ENCODE data around the gene VCAN. TPM values are rescaled to one million over a fixed set of nuclear protein-coding genes. Genes with fewer than 3 reads are reported as not detected.

The VCAN gene
- total RNA-seq, 2 donors from 2014 or later = 0.14 to 0.51 TPM

DNA sequence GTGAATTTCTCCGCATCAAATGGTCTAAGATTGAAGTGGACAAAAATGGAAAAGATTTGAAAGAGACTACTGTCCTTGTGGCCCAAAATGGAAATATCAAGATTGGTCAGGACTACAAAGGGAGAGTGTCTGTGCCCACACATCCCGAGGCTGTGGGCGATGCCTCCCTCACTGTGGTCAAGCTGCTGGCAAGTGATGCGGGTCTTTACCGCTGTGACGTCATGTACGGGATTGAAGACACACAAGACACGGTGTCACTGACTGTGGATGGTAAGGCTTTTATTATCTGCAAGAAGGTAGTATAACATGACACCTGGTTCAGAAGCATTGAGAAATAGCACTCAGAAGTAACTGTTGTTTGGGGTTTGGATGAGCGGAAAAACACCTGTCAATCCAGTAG is 18.7 kb downstream of the VCAN start:
- H3K4me3 Mint-ChIP-seq = no peak overlapping the region
- H3K9me3 Mint-ChIP-seq = no peaks in the 10 kb centered on the region

GRCh38 chr5:83492331-83492730 is 20.8 kb downstream of the VCAN start:
- Mint-ChIP-seq H3K36me3 (ENCODE audit: insufficient read depth in 2 of 2) (no peaks in the 10 kb centered on the region), H3K4me3 (no peak overlapping the region), H3K27me3 (ENCODE audit: low read depth) (peaks cover 5% of the 10 kb centered on the region), H3K4me1 (ENCODE audit: low read depth) (no peaks in the 10 kb centered on the region), H3K9me3 (no peaks in the 10 kb centered on the region), H3K27ac (no peak overlapping the region)
- ATAC-seq (replicated peaks in 1 of 2) (no peak), DNase-seq (no peak)

More for the DNA sequence above, 18.7 kb downstream of the VCAN start:
- Mint-ChIP-seq H3K27ac (no peak overlapping the region), H3K27me3 (ENCODE audit: low read depth) (peaks cover 10% of the 10 kb centered on the region), H3K4me1 (ENCODE audit: low read depth) (no peaks in the 10 kb centered on the region), H3K36me3 (ENCODE audit: insufficient read depth in 2 of 2) (no peaks in the 10 kb centered on the region)
- no peak for ATAC-seq (replicated peaks in 1 of 2)
- no peak for DNase-seq

GRCh38 chr5:83493644-83494043 is 22.1 kb downstream of the VCAN start:
- no peaks in the 10 kb centered on the region for H3K36me3 Mint-ChIP-seq (ENCODE audit: insufficient read depth in 2 of 2)

GRCh38 chr5:83494087-83494620 is 22.6 kb downstream of the VCAN start:
- Mint-ChIP-seq H3K9me3 (no peaks in the 10 kb centered on the region), H3K4me1 (ENCODE audit: low read depth) (peaks cover 9% of the 10 kb centered on the region), H3K4me3 (no peak overlapping the region), H3K27ac (no peak overlapping the region), H3K27me3 (ENCODE audit: low read depth) (peaks cover 5% of the 10 kb centered on the region), H3K36me3 (ENCODE audit: insufficient read depth in 2 of 2) (no peaks in the 10 kb centered on the region)
- DNase-seq = no peak
- no peak for ATAC-seq (replicated peaks in 1 of 2)

More at GRCh38 chr5:83493644-83494043, 22.1 kb downstream of the VCAN start:
- Mint-ChIP-seq H3K4me3 (no peak overlapping the region), H3K4me1 (ENCODE audit: low read depth) (peaks cover 5% of the 10 kb centered on the region), H3K27me3 (ENCODE audit: low read depth) (peaks cover 5% of the 10 kb centered on the region), H3K27ac (no peak overlapping the region), H3K9me3 (no peaks in the 10 kb centered on the region)
- ATAC-seq (replicated peaks in 1 of 2) (no peak), DNase-seq (no peak)

DNA sequence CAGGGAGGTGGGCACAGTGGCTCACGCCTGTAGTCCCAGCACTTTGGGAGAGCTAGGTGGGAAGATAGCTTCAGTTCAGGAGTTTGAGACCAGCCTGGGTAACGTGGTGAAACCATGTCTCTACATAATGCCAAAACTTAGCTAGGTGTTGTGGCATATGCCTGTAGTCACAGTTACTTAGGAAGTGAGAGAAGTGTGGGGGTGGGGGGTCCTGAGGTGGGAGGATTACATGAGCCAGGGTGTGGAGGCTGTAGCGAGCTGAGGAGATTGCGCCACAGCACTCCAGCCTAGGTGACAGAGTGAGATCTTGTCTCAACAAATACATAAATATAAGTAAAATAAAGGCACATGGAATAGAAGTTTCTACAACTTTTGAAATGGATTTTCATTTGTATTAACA is 23.1 kb downstream of the VCAN start:
- Mint-ChIP-seq H3K9me3 (no peaks in the 10 kb centered on the region), H3K4me1 (ENCODE audit: low read depth) (peaks cover 9% of the 10 kb centered on the region), H3K27me3 (ENCODE audit: low read depth) (peaks cover 5% of the 10 kb centered on the region), H3K4me3 (no peak overlapping the region), H3K36me3 (ENCODE audit: insufficient read depth in 2 of 2) (no peaks in the 10 kb centered on the region), H3K27ac (no peak overlapping the region)
- DNase-seq (no peak), ATAC-seq (replicated peaks in 1 of 2) (no peak)

- ATAC-seq (replicated peaks in 1 of 2) (no peak), DNase-seq (no peak)
- Mint-ChIP-seq H3K27ac (no peak overlapping the region), H3K4me1 (ENCODE audit: low read depth) (peaks cover 9% of the 10 kb centered on the region), H3K9me3 (no peaks in the 10 kb centered on the region), H3K36me3 (ENCODE audit: insufficient read depth in 2 of 2) (no peaks in the 10 kb centered on the region), H3K27me3 (ENCODE audit: low read depth) (peaks cover 10% of the 10 kb centered on the region), H3K4me3 (no peak overlapping the region)
Measured at GRCh38 chr5:83496626-83497025, 25.1 kb downstream of the VCAN start.

DNA sequence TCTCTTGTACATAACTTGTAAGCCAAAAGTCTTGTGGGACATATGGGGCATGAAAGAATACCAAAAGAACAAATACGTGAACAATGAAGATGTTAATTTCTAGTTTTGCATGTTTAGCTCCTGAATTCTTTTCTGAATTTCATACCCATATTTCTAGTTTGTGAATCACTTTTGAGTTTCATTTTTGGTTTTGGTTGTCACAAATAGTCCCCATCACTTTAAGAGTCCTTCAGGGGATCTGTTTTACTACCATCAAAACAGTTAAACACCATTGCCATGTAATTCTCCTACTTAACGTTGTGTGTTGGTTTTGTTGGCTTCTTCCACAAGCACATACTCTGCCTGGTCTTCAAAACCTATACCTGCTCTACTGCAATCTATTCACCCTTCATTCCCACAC is 27.0 kb downstream of the VCAN start:
- Mint-ChIP-seq H3K36me3 (ENCODE audit: insufficient read depth in 2 of 2) (no peaks in the 10 kb centered on the region), H3K4me1 (ENCODE audit: low read depth) (peaks cover 9% of the 10 kb centered on the region), H3K9me3 (no peaks in the 10 kb centered on the region), H3K27ac (no peak overlapping the region), H3K4me3 (no peak overlapping the region), H3K27me3 (ENCODE audit: low read depth) (peaks cover 10% of the 10 kb centered on the region)
- ATAC-seq (replicated peaks in 1 of 2) (no peak), DNase-seq (no peak)

- no peak overlapping the region for H3K4me3 Mint-ChIP-seq
- no peaks in the 10 kb centered on the region for H3K36me3 Mint-ChIP-seq (ENCODE audit: insufficient read depth in 2 of 2)
- no peak overlapping the region for H3K27ac Mint-ChIP-seq
- ATAC-seq (replicated peaks in 1 of 2) = no peak
- H3K9me3 Mint-ChIP-seq = peaks cover 5 to 6% of the 10 kb centered on the region in 2 donors
- peaks cover 5% of the 10 kb centered on the region for H3K27me3 Mint-ChIP-seq (ENCODE audit: low read depth)
- peaks cover 3% of the 10 kb centered on the region for H3K4me1 Mint-ChIP-seq (ENCODE audit: low read depth)
- DNase-seq = no peak
Measured at GRCh38 chr5:83503662-83504061, 32.1 kb downstream of the VCAN start.

- Mint-ChIP-seq H3K27me3 (ENCODE audit: low read depth) (no peaks in the 10 kb centered on the region), H3K36me3 (ENCODE audit: insufficient read depth in 2 of 2) (no peaks in the 10 kb centered on the region), H3K4me1 (ENCODE audit: low read depth) (no peaks in the 10 kb centered on the region), H3K27ac (no peak overlapping the region), H3K4me3 (no peak overlapping the region), H3K9me3 (peaks cover 5 to 6% of the 10 kb centered on the region in 2 donors)
- DNase-seq = no peak
- ATAC-seq (replicated peaks in 1 of 2) = no peak
Measured at GRCh38 chr5:83507431-83507830, 35.9 kb downstream of the VCAN start.

DNA sequence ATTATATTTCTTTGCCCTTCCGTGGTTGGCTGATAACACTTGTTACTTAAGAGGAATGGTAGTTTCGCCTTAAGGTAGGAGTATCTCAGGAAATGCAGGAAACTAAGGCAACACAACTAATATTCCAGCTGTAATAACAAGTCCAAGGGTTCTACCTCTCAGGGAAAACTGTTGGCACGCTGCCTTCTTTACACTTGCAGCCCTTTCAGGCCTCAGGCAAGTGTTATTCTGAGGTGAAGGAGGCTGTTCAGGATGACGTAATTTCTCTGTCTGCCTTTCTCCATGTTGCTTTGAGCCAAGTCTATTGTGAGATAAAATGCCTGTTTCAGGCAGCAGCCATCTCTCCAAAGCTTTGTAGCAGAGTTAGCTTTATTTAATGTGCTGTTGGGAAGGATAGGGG is 38.0 kb downstream of the VCAN start:
- Mint-ChIP-seq H3K4me1 (ENCODE audit: low read depth) (no peaks in the 10 kb centered on the region), H3K27ac (no peak overlapping the region), H3K27me3 (ENCODE audit: low read depth) (no peaks in the 10 kb centered on the region), H3K9me3 (peaks cover 5 to 6% of the 10 kb centered on the region in 2 donors), H3K36me3 (ENCODE audit: insufficient read depth in 2 of 2) (no peaks in the 10 kb centered on the region), H3K4me3 (no peak overlapping the region)
- DNase-seq (no peak), ATAC-seq (replicated peaks in 1 of 2) (no peak)

DNA sequence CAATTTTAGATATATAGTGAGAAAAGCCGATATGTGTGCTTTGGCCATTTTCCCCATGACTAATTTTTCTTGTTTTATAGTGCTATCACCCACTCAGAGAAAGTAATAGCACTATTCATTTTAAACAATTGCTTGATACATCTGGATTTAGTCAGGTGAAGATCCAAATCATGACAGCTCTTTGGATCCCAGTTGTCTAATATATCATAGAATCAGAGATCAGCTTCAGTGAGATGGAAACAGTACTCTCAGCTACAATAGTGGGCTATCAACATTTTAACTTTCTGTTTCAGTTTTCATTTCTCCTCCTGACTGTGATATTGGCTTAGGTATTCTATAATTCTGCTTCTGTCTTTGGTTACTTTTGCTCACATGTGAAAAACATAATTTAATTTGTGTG is 38.7 kb downstream of the VCAN start:
- ATAC-seq (replicated peaks in 1 of 2) (no peak), DNase-seq (no peak)
- no peaks in the 10 kb centered on the region for H3K36me3 Mint-ChIP-seq (ENCODE audit: insufficient read depth in 2 of 2)
- H3K9me3 Mint-ChIP-seq = peaks cover 5 to 6% of the 10 kb centered on the region in 2 donors
- no peak overlapping the region for H3K4me3 Mint-ChIP-seq
- no peaks in the 10 kb centered on the region for H3K4me1 Mint-ChIP-seq (ENCODE audit: low read depth)
- H3K27me3 Mint-ChIP-seq (ENCODE audit: low read depth) = no peaks in the 10 kb centered on the region
- H3K27ac Mint-ChIP-seq = no peak overlapping the region

GRCh38 chr5:83512061-83512745 is 40.7 kb downstream of the VCAN start:
- Mint-ChIP-seq H3K27me3 (ENCODE audit: low read depth) (no peaks in the 10 kb centered on the region), H3K36me3 (ENCODE audit: insufficient read depth in 2 of 2) (no peaks in the 10 kb centered on the region), H3K27ac (no peak overlapping the region), H3K4me3 (no peak overlapping the region), H3K9me3 (no peaks in the 10 kb centered on the region), H3K4me1 (ENCODE audit: low read depth) (no peaks in the 10 kb centered on the region)
- no peak for ATAC-seq (replicated peaks in 1 of 2)
- DNase-seq = no peak

DNA sequence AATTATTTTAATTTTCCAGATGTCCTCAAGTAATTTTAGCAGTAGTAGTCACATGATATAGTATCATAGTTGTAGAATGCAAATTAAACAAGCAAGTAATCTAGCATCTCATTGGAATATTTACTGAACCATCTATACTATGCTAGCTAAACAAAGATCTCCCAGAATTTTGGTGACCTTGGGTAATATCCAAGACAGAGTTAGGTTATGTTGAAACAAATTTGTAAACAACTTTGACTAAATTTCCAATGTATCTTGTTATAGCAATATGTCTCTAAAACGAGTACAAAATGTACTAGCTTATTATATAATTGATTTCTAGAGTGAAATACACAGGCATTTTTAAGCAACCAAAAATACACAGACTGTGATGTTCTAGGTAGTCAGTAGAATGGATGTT is 41.5 kb downstream of the VCAN start:
- no peaks in the 10 kb centered on the region for H3K4me1 Mint-ChIP-seq (ENCODE audit: low read depth)
- ATAC-seq (replicated peaks in 1 of 2) (no peak), DNase-seq (no peak)
- H3K9me3 Mint-ChIP-seq = no peaks in the 10 kb centered on the region
- no peak overlapping the region for H3K4me3 Mint-ChIP-seq
- no peaks in the 10 kb centered on the region for H3K36me3 Mint-ChIP-seq (ENCODE audit: insufficient read depth in 2 of 2)
- no peak overlapping the region for H3K27ac Mint-ChIP-seq
- no peaks in the 10 kb centered on the region for H3K27me3 Mint-ChIP-seq (ENCODE audit: low read depth)

GRCh38 chr5:83513491-83513890 is 41.9 kb downstream of the VCAN start:
- ATAC-seq (replicated peaks in 1 of 2) (no peak), DNase-seq (no peak)
- no peaks in the 10 kb centered on the region for H3K27me3 Mint-ChIP-seq (ENCODE audit: low read depth)
- no peaks in the 10 kb centered on the region for H3K9me3 Mint-ChIP-seq
- no peak overlapping the region for H3K27ac Mint-ChIP-seq
- no peak overlapping the region for H3K4me3 Mint-ChIP-seq
- H3K4me1 Mint-ChIP-seq (ENCODE audit: low read depth) = no peaks in the 10 kb centered on the region
- no peaks in the 10 kb centered on the region for H3K36me3 Mint-ChIP-seq (ENCODE audit: insufficient read depth in 2 of 2)

All from activated T-cell treated with anti-CD3 and anti-CD28 coated beads, Interleukin-2, amount 50 U/mL, for 72 hours (primary cell).